ENCODE data around the gene SMCHD1. TPM values are rescaled to one million over a fixed set of nuclear protein-coding genes. Genes with fewer than 3 reads are reported as not detected.
"Not testable (repeated sequence)": the region's sequence is repeated elsewhere in the genome, so short reads cannot be mapped to it uniquely, and the experiment has no call there.

Gene SMCHD1
- total RNA-seq, 1 donor from 2014 or later: 163 TPM

DNA sequence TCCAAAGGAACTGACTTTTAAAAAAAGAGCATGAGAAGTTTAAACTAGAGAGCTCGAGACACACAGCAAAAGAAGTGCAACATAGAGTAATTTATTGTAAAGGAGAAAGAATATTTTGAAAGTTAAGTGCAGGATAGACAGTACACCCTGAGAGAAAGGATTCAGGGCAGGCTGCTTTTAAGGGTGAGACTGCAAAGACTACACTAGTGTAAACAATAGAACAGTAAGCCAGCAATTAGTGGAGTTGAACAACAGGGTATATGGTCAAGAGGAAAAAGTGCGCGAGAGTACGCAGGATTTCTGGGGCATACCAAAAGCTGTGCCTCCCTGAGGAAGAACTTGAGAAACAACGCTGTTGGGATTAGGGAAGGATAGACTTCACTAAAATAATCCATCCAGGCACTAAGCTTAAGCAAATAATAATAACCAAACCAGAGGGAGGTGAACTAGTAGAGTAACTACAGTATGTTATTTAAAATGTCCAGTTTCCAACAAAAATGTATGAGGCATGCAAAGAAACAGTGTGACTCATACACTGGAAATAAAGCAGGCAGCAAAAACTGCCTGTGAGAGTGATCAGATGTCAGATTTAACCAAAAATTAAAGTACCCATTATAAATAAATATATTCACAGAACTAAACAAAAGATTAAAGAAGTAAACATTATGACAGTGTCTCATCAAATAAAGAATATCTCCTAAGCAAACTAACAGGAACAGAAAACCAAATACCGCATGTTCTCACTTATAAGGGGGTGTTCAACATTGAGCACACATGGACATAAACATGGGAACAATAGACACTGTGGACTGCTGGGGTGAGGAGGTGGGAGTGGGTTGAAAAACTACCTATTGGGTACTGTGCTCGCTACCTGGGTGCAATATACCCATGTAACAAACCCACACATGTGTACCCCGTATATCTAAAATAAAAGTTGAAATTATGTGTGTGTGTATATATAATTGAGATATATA is 150.7 kb downstream of the SMCHD1 start:
- intact Hi-C loops (cut with micrococcal nuclease): loop anchor here (2.0 kb wide), 1 partner anchor 101 kb away; no protein-coding TSS in a partner anchor

- intact Hi-C loops (cut with micrococcal nuclease): not testable (repeated sequence)
These were observed 153.1 kb downstream of the SMCHD1 start for GRCh38 chr18:2808640-2809039.

- intact Hi-C loops (cut with micrococcal nuclease): not testable (repeated sequence)
These were observed 154.2 kb downstream of the SMCHD1 start for GRCh38 chr18:2809666-2810183.

GRCh38 chr18:2811416-2811815 is 155.9 kb downstream of the SMCHD1 start:
- intact Hi-C loops (cut with micrococcal nuclease): no loop called here

DNA sequence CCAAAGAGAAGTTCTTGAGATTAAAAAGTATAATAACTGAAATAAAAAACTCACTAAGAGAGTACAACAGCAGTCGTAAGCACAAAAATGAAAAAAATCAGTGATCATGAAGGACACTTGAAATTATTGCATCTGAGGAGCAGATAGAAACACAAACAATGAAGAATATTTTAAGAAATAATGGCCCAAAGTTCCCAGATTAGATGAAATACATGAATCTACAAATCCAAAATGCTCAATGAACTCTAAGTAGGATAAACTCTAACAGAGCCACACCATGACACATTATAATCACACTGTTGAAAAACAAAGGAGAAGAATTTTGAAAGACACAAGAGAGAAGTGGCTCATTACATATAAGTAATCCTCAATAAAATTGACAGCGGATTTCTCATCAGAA is 159.4 kb downstream of the SMCHD1 start:
- intact Hi-C loops (cut with micrococcal nuclease): no loop called here

DNA sequence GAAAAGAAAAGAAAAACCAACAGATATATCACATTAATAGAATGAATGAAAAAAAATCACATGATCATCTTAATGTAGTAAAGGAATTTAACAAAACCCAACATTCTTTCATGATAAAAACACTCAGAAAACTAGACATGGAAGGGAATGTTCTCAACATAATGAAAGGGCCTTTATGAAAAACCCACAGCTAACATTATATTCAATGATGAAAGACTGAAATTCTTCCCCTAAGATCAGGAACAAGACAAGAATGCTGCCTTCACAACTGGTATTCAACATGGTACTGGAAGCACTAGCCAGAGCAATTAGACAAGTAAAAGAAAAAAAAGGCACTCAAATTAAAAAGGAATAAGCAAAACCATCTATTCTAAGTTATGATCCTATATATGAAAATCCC is 162.8 kb downstream of the SMCHD1 start:
- intact Hi-C loops (cut with micrococcal nuclease): no loop called here

GRCh38 chr18:2821695-2822094 is 166.2 kb downstream of the SMCHD1 start:
- intact Hi-C loops (cut with micrococcal nuclease): no loop called here

DNA sequence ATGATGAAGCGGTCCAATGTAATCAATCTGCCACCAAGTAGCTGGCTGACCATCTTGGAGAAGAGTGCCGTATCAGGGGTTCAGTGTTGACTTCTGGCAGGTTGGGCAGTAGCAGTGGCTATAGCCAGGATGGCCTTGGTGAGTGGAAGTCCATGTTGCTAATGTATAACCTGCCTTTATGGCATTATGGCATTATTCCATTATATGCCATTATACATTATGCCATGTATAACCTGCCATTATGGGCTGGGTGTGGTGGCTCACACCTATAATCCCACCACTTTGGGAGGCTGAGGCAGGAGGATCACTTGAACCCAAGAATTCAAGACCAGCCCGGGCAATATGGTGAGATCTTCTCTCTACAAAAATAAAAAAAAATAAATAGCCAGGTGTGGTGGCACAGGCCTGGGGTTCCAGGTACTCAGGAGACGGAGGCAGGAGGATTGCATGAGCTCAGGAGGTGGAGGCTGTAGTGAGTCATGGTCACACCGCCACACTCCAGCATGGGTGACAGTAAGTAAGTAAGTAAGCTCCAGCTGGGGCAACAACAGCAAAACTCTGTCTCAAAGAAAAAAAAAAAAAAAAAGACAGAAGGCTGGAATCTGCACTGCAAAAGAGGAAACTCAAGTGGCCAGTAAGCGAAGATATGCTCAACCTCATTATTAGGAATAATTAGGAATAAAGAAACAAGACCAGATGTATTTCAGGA is 166.8 kb downstream of the SMCHD1 start:
- intact Hi-C loops (cut with micrococcal nuclease): no loop called here

DNA sequence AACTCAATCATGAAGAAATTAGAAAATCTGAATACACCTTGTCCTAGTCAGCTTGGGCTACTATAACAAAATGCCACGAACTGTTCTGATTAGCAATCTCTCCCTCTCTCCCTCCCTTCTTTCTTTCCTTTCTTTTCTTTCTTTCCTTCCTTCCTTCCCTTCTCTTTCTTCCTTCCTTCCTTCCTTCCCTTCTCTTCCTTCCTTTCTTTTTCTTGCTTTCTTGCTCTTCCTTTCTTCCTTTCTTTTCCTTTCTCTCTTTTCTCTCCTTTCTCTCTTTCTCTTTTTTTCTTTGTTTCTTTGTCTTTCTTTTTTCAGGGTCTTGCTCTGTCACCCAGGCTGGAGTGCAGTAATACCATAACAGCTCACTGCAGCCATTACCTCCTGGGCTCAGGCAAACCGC is 167.7 kb downstream of the SMCHD1 start:
- intact Hi-C loops (cut with micrococcal nuclease): no loop called here

DNA sequence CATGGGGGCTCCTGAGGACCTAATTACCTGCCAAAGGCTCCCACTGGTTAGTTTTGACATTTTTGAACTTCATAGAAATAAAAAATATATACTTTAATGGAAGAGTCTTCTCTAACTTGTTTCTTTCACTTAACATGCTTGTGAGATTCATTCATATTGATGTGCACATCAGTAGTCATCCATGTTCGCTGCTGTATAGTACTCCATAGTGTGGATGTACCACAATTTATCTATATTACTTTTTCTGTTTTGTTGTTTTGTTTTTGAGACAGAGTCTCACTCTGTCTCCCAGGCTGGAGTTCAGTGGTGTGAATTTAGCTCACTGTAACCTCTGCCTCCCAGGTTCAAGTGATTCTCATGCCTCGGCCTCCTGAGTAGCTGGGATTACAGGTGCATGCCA is 168.4 kb downstream of the SMCHD1 start:
- intact Hi-C loops (cut with micrococcal nuclease): no loop called here

- intact Hi-C loops (cut with micrococcal nuclease): no loop called here
These were observed 169.3 kb downstream of the SMCHD1 start for GRCh38 chr18:2824865-2825264.

- intact Hi-C loops (cut with micrococcal nuclease): no loop called here
These were observed 170.2 kb downstream of the SMCHD1 start for GRCh38 chr18:2825613-2826175.

DNA sequence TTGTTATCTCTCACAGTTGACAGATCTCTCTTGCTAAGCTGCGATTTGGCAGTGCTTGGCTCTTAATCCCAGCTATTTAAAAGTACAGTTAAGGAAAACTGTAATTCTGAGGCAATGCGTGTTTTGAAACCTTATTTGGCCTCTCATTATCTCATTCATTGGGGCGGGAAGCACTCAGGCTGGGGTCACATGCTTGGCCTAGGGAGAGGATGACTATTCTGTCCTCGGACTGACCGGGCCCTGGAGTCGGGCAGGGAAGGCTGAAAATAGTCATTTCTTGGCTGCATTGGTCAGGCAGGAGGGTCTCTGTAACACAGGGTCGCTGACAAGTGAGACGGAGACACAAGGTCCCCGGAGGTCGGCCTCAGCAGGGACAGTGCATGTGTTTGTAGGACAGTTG is 171.1 kb downstream of the SMCHD1 start:
- intact Hi-C loops (cut with micrococcal nuclease): no loop called here

- intact Hi-C loops (cut with micrococcal nuclease): no loop called here
These were observed 171.5 kb downstream of the SMCHD1 start for GRCh38 chr18:2827061-2827460.

GRCh38 chr18:2836118-2836517 is 180.6 kb downstream of the SMCHD1 start:
- intact Hi-C loops (cut with micrococcal nuclease): not testable (repeated sequence)

DNA sequence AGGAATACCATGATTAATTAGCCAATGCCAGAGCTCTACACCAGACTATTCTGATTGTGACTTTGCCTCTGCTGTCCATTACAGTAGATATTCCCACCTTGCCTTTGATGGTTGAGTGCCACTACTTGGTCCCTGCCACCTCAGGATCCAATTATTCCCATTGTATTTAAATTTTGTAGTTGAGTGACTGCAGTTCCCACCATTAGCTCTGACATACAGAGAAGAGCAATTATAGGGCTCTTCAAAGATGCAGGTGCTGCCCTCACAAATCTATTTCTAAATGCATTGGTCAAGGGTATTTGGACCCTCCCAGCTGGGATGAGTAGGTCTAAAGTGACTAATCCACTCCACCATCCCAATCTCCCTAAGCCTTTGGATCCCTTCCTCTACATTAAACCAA is 181.8 kb downstream of the SMCHD1 start:
- intact Hi-C loops (cut with micrococcal nuclease): not testable (repeated sequence)

DNA sequence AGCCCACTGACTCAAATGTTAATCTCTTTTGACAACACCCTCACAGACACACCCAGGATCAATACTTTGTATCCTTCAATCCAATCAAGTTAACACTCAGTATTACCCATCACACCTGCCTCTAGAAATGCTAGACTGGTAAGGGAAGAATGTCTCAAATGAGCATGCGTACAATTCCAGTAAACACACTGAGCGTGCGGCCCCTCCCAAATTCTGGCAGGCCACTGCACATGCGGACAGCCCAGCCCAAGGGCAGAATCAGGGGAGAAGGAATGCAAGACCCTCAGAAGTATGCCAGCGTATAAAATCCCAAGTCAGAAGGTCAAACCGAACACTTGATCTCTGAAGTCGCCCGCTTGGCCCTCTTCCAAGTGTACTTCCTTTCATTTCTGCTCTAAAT is 183.7 kb downstream of the SMCHD1 start:
- intact Hi-C loops (cut with micrococcal nuclease): no loop called here

- intact Hi-C loops (cut with micrococcal nuclease): no loop called here
These were observed 185.0 kb downstream of the SMCHD1 start for GRCh38 chr18:2840521-2840920.

DNA sequence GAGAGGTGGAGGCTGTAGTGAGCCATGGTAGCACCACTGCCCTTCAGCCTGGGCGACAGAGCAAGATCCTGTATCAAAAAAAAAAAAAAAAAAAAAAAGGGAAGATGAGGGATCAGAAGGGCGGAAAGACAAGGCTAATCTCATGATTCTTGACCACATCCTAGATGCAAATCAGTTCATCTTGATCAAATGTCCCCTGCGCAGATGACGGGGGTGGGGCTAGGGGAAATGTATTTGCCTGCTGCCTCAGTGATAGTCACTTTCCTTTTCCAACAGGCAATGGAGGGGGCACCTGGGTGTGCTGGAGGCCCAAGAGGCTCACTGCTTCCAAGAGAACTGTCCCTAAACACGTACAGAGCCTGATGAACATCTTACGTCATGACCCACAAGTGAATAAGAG is 187.6 kb downstream of the SMCHD1 start:
- intact Hi-C loops (cut with micrococcal nuclease): no loop called here

- intact Hi-C loops (cut with micrococcal nuclease): loop anchor here (5.0 kb wide), 1 partner anchor 273 kb away; the partner anchor contains the start of genes METTL4 and NDC80
These were observed 189.6 kb downstream of the SMCHD1 start for GRCh38 chr18:2845172-2845571.

GRCh38 chr18:2846636-2847316 is 191.2 kb downstream of the SMCHD1 start, which contains the start of gene EMILIN2:
Gene EMILIN2 (plus strand): TSS chr18:2847006. CDS start chr18:2847189, 183 bp downstream.
- intact Hi-C loops (cut with micrococcal nuclease): loop anchor here (1.0 to 5.0 kb wide), 3 partner anchors 44 to 274 kb away; partner anchors contain the start of genes METTL4 and NDC80

Measured in T-helper 1 cell treated with Interleukin-12 subunit alpha and Interleukin-12 subunit beta and Interleukin-4 antibody, amounts not matched to agents 30 ng/mL and 1 ng/mL, for 36 hours (primary cell).